KG1 (cell line): ENCODE results near the gene PHF8.

Experiments
- DNase-seq: peaks from one replicate; lab custom pipeline; 2025; lab: John Stamatoyannopoulos, UW

The PHF8 gene

GRCh38 chrX:54044126-54044876 is at the start of gene PHF8:
Gene PHF8, minus strand, starts transcription at chrX:54044473. Its CDS starts 1,745 bp downstream, at chrX:54042728.
- peak; percentile 79 for DNase-seq

GRCh38 chrX:54093571-54093970 is 49.3 kb upstream of the PHF8 start:
- DNase-seq: no peak

- DNase-seq: no peak
Observed at GRCh38 chrX:54093159-54093558, 48.9 kb upstream of the PHF8 start.

GRCh38 chrX:54090880-54091279 is 46.6 kb upstream of the PHF8 start:
- no peak for DNase-seq

GRCh38 chrX:54089191-54089590 is 44.9 kb upstream of the PHF8 start:
- DNase-seq: no peak

- DNase-seq: no peak
Observed at GRCh38 chrX:54087661-54088060, 43.4 kb upstream of the PHF8 start.

GRCh38 chrX:54085666-54086065 is 41.4 kb upstream of the PHF8 start:
- no peak for DNase-seq

GRCh38 chrX:54076903-54077302 is 32.6 kb upstream of the PHF8 start:
- DNase-seq: no peak

- DNase-seq: no peak
Observed at GRCh38 chrX:54074826-54075225, 30.6 kb upstream of the PHF8 start.

- peak; percentile 1 for DNase-seq
Observed at GRCh38 chrX:54067766-54068165, 23.5 kb upstream of the PHF8 start.

- DNase-seq: no peak
Observed at GRCh38 chrX:54066841-54067240, 22.6 kb upstream of the PHF8 start.

GRCh38 chrX:54064564-54064963 is 20.3 kb upstream of the PHF8 start:
- DNase-seq: no peak

GRCh38 chrX:54063361-54063760 is 19.1 kb upstream of the PHF8 start:
- no peak for DNase-seq

- DNase-seq: peak; percentile 0
Observed at GRCh38 chrX:54049801-54050200, 5.5 kb upstream of the PHF8 start.

GRCh38 chrX:54048412-54048811 is 4.1 kb upstream of the PHF8 start:
- DNase-seq: no peak

- no peak for DNase-seq
Observed at GRCh38 chrX:54045563-54046228, 1.4 kb upstream of the PHF8 start.

GRCh38 chrX:54044877-54045338 is 635 bp upstream of the PHF8 start:
- peak; percentile 44 for DNase-seq

GRCh38 chrX:54043541-54044125 is 640 bp downstream of the PHF8 start:
- DNase-seq: peak; percentile 3

- no peak for DNase-seq
Observed at GRCh38 chrX:54043056-54043455, 1.2 kb downstream of the PHF8 start.

- DNase-seq: peak; percentile 33
Observed at GRCh38 chrX:54042609-54043021, 1.7 kb downstream of the PHF8 start.

GRCh38 chrX:54030329-54030728 is 13.9 kb downstream of the PHF8 start:
- no peak for DNase-seq

GRCh38 chrX:54029529-54030143 is 14.6 kb downstream of the PHF8 start:
- no peak for DNase-seq

GRCh38 chrX:54024350-54024749 is 19.9 kb downstream of the PHF8 start:
- no peak for DNase-seq
